HepG2 (cell line): ENCODE data around the gene FANK1.

ENCODE experiments used
- CTCF ChIP-seq: sonication (generic); formaldehyde crosslinking; IDR thresholded peaks from 2 replicates; pipeline ENCODE4 v1.5.0; 2020; ENCODE audit warnings: mild to moderate bottlenecking, missing genetic modification reagents, moderate library complexity
- DPF2 ChIP-seq: sonication (generic); formaldehyde crosslinking; IDR thresholded peaks from 2 replicates; pipeline ENCODE4 v1.4.0; 2020; ENCODE audit warnings: mild to moderate bottlenecking, low read depth, missing genetic modification reagents, borderline replicate concordance
- ZNF737 ChIP-seq: sonication (generic); formaldehyde crosslinking; IDR thresholded peaks from 2 replicates; pipeline ENCODE4 v1.5.0; 2020; ENCODE audit warnings: missing genetic modification reagents, mild to moderate bottlenecking, borderline replicate concordance
- ZNF891 ChIP-seq: sonication (generic); formaldehyde crosslinking; IDR thresholded peaks from 2 replicates; pipeline ENCODE4 v1.5.0; 2020; ENCODE audit warnings: mild to moderate bottlenecking, missing genetic modification reagents

DNA sequence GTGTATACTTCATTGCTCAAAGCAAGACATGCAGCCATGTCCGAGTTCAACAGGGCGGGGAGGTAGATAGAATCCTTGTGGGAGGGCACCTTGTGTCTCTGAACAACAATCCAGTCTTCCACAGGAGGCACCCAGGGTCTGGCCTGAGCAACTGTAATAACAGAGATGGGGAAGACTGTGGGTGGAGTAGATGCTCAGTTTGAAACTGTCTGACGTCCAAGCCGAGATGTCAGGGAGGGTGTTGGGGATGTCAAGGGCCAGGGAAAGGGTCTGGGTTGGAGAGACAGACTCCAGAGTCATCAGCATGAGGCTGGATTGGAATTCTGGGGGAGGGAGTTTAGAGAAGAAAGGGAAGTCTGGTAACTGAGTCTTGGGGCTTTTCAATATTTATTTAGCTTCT, 88.0 kb downstream of the FANK1 start:
- TF ChIP-seq CTCF (CRISPR knock-in tag) (no peak), DPF2 (no peak), ZNF891 (CRISPR knock-in tag) (no peak), ZNF737 (CRISPR knock-in tag) (no peak)
